Brain microvascular endothelial cell (primary cell): ENCODE results near the gene PLPP3.
A peak's percentile ranks its signal among the peaks of the same experiment; 100 is the strongest.

Experiments
- DNase-seq: peaks from one replicate; pipeline ENCODE4 v3.0.0-alpha.2; 2020
- H3K27ac ChIP-seq: fragments of 250-450 bp; sonication (Bioruptor Pico); 2 replicates; pipeline ENCODE4 v1.5.1; 2020; ENCODE audit warnings: mild to moderate bottlenecking, moderate library complexity
- H3K27me3 ChIP-seq: fragments of 250-450 bp; sonication (Bioruptor Pico); replicated peaks from 2 replicates; pipeline ENCODE4 v1.5.1; 2020; ENCODE audit warnings: mild to moderate bottlenecking
- H3K36me3 ChIP-seq: fragments of 250-450 bp; sonication (Bioruptor Pico); replicated peaks from 2 replicates; pipeline ENCODE4 v1.5.1; 2020; ENCODE audit warnings: mild to moderate bottlenecking
- H3K4me3 ChIP-seq: 2 replicates; pipeline ENCODE4 v1.5.1; 2011; ENCODE audit warnings: low read depth, mild to moderate bottlenecking, control low read depth, low read length, moderate library complexity
- in situ Hi-C: cut with HindIII; loops from 2 replicates; pipeline ENCODE4 v1.10.0; 2017; ENCODE audit warnings: low sequenced_read_pairs, low pct_ligation_motif_present
- TF ChIP-seq, protein P1 (sequence below): IDR thresholded peaks from 2 replicates; pipeline ENCODE4 v1.5.1; 2011; ENCODE audit warnings: low read depth, mild to moderate bottlenecking, moderate library complexity, low read length, control low read depth, inconsistent platforms; ENCODE audit errors: missing control alignments

PLPP3 gene

DNA sequence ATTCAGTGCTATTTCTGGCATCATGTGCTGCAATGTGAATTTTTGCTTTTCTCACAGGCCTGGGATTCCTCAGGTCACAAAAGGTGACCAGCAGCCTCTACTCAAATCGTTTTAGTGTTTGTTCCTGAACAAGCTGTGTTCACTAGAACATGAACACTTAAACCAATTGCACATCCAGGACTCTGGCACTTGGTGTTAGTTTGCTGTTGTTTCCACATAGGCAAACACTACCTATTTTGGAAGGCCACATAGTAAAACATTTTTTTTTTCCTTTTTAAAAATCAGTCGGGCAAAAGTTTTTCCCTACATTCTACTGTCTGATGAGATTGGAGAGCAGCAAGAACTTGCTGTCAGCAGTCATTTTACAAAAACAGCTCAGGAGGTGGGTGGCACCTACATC, 83.2 kb downstream of the PLPP3 start:
- TF ChIP-seq, protein P1, sequence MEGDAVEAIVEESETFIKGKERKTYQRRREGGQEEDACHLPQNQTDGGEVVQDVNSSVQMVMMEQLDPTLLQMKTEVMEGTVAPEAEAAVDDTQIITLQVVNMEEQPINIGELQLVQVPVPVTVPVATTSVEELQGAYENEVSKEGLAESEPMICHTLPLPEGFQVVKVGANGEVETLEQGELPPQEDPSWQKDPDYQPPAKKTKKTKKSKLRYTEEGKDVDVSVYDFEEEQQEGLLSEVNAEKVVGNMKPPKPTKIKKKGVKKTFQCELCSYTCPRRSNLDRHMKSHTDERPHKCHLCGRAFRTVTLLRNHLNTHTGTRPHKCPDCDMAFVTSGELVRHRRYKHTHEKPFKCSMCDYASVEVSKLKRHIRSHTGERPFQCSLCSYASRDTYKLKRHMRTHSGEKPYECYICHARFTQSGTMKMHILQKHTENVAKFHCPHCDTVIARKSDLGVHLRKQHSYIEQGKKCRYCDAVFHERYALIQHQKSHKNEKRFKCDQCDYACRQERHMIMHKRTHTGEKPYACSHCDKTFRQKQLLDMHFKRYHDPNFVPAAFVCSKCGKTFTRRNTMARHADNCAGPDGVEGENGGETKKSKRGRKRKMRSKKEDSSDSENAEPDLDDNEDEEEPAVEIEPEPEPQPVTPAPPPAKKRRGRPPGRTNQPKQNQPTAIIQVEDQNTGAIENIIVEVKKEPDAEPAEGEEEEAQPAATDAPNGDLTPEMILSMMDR: no peak
- no peak for DNase-seq
- H3K27me3 ChIP-seq: no peaks in the 10 kb centered on the region
- in situ Hi-C loops: no loop called here
- H3K27ac ChIP-seq: no peak overlapping the region
- no peaks in the 10 kb centered on the region for H3K36me3 ChIP-seq
- H3K4me3 ChIP-seq: no peak overlapping the region

DNA sequence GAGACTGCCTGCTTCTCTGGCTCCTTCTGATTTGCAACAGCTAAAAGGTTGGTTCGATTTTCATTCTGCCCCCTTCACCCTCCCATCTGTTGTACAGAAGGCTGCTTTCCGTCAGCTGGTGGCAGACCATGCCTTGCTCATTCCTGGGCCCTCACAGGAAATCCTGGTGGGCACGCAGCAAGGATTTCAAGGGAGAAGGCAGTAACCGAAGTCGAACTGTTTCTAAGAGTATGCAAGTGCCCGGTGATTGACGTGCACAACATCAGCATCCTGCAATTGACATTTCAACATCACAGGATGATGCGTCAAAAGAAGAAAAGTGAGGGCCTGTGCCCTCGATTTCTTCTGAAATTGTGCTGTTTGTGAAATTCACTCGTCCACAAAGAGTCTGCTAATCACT, 83.8 kb downstream of the PLPP3 start:
- DNase-seq: no peak

GRCh38 chr1:56494306-56494705, 85.1 kb downstream of the PLPP3 start:
- H3K36me3 ChIP-seq: no peaks in the 10 kb centered on the region
- in situ Hi-C loops: no loop called here

More for the DNA sequence above, 83.8 kb downstream of the PLPP3 start:
- no peak overlapping the region for H3K4me3 ChIP-seq
- no peak overlapping the region for H3K27ac ChIP-seq
- no peaks in the 10 kb centered on the region for H3K27me3 ChIP-seq
- H3K36me3 ChIP-seq: no peaks in the 10 kb centered on the region
- TF ChIP-seq, protein P1: no peak
- in situ Hi-C loops: no loop called here

GRCh38 chr1:56493826-56494225, 85.5 kb downstream of the PLPP3 start:
- no peak overlapping the region for H3K4me3 ChIP-seq
- H3K27me3 ChIP-seq: no peaks in the 10 kb centered on the region
- in situ Hi-C loops: no loop called here
- no peak overlapping the region for H3K27ac ChIP-seq
- TF ChIP-seq, protein P1: no peak
- DNase-seq: no peak
- H3K36me3 ChIP-seq: no peaks in the 10 kb centered on the region

More at GRCh38 chr1:56494306-56494705, 85.1 kb downstream of the PLPP3 start:
- DNase-seq: no peak
- H3K27me3 ChIP-seq: no peaks in the 10 kb centered on the region
- TF ChIP-seq, protein P1: no peak
- no peak overlapping the region for H3K4me3 ChIP-seq
- H3K27ac ChIP-seq: no peak overlapping the region

DNA sequence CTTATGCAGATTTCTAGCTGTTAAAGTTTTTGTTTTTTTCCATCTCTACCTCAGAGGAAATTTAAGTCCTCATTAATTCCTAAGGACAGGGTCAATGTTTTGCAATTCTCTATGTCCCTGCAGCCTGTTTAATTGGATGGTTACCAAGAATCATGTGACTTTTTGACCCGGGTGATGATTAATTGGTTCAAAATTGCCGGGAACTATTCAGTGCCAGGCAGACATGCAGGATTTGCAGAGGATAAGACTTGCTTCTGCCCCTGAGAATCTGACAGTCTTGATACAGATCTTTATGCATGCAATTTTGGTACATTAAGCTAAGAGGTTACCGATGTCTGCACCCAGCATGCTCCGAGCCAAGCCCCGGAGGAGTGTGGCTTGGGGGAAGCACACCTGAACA, 87.9 kb downstream of the PLPP3 start:
- Histone ChIP-seq H3K27me3 (no peaks in the 10 kb centered on the region), H3K4me3 (no peak overlapping the region), H3K27ac (no peak overlapping the region), H3K36me3 (no peaks in the 10 kb centered on the region)
- in situ Hi-C loops: no loop called here
- TF ChIP-seq, protein P1: no peak
- peak; percentile 40 for DNase-seq

DNA sequence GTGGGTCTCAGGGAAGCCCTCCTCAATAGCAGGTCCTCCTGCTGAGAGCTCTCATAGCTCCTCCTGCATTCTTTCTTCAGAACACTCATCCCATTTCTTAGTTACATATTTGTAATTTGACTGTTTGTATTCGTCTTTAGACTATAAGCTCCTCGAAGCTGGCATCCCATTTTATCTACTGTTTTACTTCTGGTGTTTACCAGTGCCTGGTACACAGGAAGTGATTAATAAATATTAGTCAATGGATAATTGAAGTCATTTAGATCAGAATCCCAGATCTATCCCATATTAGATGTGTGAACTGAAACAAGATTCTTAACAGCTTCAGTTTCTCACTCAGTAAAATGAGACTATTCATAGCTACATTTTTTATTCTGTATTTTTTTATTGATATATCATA, 88.7 kb downstream of the PLPP3 start:
- no peak for DNase-seq
- Histone ChIP-seq H3K4me3 (no peak overlapping the region), H3K27me3 (no peaks in the 10 kb centered on the region), H3K27ac (no peak overlapping the region), H3K36me3 (no peaks in the 10 kb centered on the region)
- in situ Hi-C loops: no loop called here
- TF ChIP-seq, protein P1: no peak
